ENCODE results near the gene NBL1.

The NBL1 gene

GRCh38 chr1:19704247-19705113, 60.4 kb downstream of the NBL1 start:
- no peak for DNase-seq

DNA sequence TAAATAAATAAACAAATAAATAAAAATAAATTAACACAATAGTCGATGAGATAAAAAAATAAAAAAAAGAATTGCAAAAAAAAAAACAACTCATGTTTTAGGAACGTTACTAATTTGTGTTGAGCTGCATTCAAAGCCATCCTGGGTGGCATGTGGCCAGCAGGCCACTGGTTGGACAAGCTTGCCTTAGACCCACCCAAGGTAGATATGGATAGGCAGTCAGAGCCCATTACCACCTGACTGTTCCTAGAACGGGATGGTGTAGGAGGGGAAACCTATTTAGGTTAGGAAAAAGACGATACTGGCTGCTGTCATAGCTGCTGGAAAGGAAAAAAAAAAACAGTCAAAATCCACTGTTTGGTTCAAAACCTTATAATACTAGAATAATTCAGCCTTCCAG, 61.4 kb downstream of the NBL1 start:
- DNase-seq: no peak

DNA sequence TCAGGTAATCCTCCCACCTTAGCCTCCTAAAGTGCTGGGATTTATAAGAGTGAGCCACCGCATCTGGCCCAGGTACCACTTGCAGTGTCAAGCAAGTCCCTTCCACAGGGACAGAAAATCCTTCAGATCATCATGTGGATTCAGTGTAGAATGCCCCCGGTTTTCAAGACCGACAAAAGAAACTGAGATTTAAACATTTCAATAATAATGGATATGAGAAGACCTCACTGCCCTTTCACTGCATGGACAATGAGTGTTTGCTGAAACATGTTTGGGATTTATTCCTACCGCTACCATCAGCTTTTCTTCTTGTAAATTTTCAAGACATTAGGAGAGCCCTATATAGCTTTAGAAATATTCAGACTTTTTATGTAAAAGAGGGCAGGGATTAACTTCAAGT, 62.0 kb downstream of the NBL1 start:
- no peak for DNase-seq

Data from NCI-H1417 treated with DMSO at 0.1 percent for 48 hours (cell line).